Adipocyte (in vitro differentiated cells): ENCODE measurements around the gene MBD5.

Experiments used
- DNase-seq: peaks from one replicate; pipeline ENCODE4 v3.0.0-alpha.2; 2015; ENCODE audit warnings: low read depth
- H3K27me3 ChIP-seq: replicated peaks from 2 replicates; pipeline ENCODE4 v1.7.0; 2013; ENCODE audit warnings: mild to moderate bottlenecking, low read length, moderate library complexity; ENCODE audit not compliant: control insufficient read depth, insufficient read depth
- H3K36me3 ChIP-seq: 2 replicates; pipeline ENCODE4 v1.7.0; 2013; ENCODE audit warnings: low read length, mild to moderate bottlenecking, moderate library complexity; ENCODE audit not compliant: control insufficient read depth, insufficient read depth, severe bottlenecking
- H3K4me1 ChIP-seq: 2 replicates; pipeline ENCODE4 v1.7.0; 2013; ENCODE audit warnings: mild to moderate bottlenecking, low read length, moderate library complexity; ENCODE audit not compliant: control insufficient read depth, insufficient read depth
- H3K4me3 ChIP-seq: 2 replicates; pipeline ENCODE4 v1.7.0; 2013; ENCODE audit warnings: mild to moderate bottlenecking, low read length, moderate library complexity
- H3K9ac ChIP-seq: 2 replicates; pipeline ENCODE4 v1.7.0; 2013; ENCODE audit warnings: mild to moderate bottlenecking, low read length, moderate library complexity
- H3K9me3 ChIP-seq: 2 replicates; pipeline ENCODE4 v1.7.0; 2013; ENCODE audit warnings: mild to moderate bottlenecking, low read length, moderate library complexity; ENCODE audit not compliant: control insufficient read depth

MBD5 gene

DNA sequence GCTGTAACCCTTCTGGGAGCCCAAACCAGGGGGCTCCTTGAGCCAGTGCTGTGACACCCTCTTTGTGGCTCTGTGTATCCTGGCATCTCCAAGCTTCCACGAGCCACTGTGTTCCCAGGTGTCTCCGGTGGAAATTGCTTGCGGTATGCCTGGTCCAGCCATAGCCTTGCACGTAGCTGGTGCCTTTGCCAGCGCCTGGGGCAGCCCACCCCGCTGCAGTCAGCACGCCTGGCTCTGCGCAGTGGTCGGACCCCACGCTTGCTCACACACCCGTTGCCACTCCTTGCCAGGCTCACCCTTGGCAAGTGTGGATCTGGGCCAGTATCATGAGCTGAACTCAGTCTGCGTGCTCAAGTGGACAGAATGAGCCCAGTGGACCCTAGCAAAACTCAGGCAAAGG is 152.3 kb downstream of the MBD5 start:
- Histone ChIP-seq H3K4me3 (no peak overlapping the region), H3K4me1 (no peaks in the 10 kb centered on the region), H3K9me3 (no peaks in the 10 kb centered on the region), H3K27me3 (no peaks in the 10 kb centered on the region), H3K9ac (no peak overlapping the region), H3K36me3 (peaks cover 7% of the 10 kb centered on the region)
- DNase-seq: no peak

DNA sequence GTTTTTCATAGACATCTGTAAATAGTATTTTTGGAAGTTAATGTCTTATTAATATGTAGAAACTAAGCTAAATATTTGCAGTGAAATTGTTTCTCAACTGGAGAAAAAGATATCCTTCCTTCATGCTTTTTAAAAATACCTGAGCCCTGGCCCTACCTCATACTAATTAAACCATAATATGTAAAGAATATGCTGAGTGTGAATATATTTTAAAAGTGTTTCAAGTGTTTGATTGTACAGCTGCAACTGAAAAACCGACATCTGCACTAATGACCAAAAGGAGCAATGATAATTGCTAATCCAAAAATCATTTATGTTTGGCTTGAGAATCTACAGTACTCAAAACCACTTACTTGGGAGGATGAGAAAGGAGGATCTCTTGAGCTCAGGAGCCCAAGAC is 156.7 kb downstream of the MBD5 start:
- no peaks in the 10 kb centered on the region for H3K9me3 ChIP-seq
- H3K36me3 ChIP-seq: peaks cover 10% of the 10 kb centered on the region
- H3K4me1 ChIP-seq: no peaks in the 10 kb centered on the region
- no peaks in the 10 kb centered on the region for H3K27me3 ChIP-seq
- H3K4me3 ChIP-seq: no peak overlapping the region
- H3K9ac ChIP-seq: no peak overlapping the region
- no peak for DNase-seq

DNA sequence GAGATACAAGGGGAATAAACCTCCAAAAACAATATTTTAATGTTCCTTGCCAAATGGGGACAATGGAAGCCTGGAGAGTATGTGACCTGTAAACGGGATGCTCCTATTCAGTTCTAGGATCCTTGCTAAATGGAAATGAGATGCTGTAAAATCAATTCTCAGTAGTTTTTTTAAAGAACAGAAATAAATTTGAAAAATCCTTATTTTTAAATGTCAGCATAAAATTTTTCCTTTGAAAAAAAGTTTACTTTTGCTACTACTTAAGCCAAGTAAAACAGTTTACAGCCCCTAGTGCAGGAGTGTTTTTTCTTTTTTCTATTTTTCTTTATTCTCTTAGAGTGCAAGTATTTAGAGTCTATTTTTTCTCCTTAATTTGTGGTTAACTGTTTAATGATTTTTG is 158.8 kb downstream of the MBD5 start:
- Histone ChIP-seq H3K27me3 (no peaks in the 10 kb centered on the region), H3K9me3 (no peaks in the 10 kb centered on the region), H3K4me3 (no peak overlapping the region), H3K4me1 (no peaks in the 10 kb centered on the region), H3K9ac (no peak overlapping the region), H3K36me3 (peaks cover 19% of the 10 kb centered on the region)
- no peak for DNase-seq

DNA sequence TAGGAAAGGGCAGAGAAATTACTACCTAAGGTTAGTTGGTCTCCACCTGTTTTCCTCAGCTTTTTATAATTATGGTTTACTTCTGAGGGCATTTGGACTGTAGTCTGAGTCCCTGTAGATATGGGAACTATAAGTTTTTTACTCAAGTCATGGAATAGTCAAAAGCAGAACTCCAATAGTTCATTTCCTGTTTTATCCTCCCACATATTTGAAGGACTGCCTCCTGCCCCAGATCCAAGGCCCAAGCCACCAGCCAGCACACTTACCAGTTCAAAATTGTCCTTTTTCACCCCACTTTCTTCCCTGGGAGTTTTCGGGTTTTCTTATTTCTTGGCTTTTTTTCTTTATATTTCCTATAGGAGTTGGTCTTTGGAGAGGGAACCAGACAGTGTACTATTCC is 164.1 kb downstream of the MBD5 start:
- Histone ChIP-seq H3K9me3 (no peaks in the 10 kb centered on the region), H3K27me3 (no peaks in the 10 kb centered on the region), H3K9ac (no peak overlapping the region), H3K4me3 (no peak overlapping the region), H3K36me3 (peaks cover 25% of the 10 kb centered on the region), H3K4me1 (no peaks in the 10 kb centered on the region)
- DNase-seq: no peak

DNA sequence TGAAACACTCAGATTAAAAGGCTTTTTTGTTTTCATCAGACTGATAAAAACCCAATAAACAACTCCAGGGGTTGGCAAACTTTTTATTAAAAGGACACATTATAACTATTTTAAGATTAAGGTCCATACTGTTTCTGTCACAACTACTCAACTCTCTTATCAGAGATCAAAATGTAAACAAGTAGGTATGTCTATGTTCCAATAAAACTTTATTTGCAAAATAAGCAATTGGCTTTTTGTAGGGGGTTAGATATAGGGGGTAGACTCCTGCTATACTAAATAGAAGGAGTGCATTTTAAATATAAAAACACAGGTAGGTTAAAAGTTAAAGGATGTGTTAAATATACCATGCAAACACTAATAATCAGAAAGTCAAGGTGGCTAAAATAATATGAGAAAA is 174.0 kb downstream of the MBD5 start:
- no peaks in the 10 kb centered on the region for H3K27me3 ChIP-seq
- H3K4me3 ChIP-seq: no peak overlapping the region
- no peak overlapping the region for H3K9ac ChIP-seq
- H3K36me3 ChIP-seq: no peaks in the 10 kb centered on the region
- no peak for DNase-seq
- no peaks in the 10 kb centered on the region for H3K9me3 ChIP-seq
- no peaks in the 10 kb centered on the region for H3K4me1 ChIP-seq

DNA sequence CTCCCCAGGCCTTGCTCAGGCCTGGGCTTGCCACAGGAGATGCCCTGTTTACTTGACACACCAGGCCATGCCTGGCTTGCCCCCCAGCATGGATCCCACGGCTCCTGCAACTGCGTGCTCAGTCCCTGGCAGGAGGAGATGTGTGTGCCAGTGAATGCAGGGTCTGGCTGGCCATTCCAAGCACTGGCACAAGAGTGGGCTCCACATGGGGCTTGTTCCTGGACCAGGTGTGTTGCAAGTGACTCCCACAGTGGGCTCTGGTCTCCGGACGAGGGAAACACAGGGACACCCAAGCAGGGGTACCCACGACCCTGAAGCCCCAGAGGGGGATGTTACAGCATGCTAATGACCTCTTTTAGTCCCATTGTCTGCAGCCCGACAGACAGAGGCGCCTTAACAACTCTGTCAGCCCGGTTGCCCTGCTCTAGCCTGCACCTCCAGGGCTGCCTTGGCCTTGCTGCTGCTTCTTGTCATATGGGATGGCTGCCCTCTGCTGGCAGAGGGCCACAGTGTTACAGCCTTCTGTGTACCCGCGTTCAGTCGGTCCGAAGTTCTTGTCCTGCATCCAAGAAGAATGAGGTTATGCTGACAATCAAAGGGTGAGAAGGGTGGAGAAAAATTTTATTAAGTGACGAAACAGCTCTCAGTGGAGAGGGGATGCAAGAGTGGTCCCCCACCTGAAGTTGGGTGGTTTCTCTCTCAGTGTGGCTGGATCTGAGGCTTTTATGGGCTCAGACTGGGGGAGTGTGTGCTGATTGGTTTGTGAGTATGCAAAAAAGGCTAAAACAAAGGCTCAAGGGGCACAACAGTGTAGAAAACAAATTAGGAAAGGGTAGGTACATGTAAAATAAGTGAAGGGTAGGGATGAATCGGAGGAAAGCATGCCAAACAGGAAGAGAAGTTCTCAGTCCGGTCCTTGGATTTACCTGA is 180.4 kb downstream of the MBD5 start:
- H3K4me3 ChIP-seq: no peak overlapping the region

DNA sequence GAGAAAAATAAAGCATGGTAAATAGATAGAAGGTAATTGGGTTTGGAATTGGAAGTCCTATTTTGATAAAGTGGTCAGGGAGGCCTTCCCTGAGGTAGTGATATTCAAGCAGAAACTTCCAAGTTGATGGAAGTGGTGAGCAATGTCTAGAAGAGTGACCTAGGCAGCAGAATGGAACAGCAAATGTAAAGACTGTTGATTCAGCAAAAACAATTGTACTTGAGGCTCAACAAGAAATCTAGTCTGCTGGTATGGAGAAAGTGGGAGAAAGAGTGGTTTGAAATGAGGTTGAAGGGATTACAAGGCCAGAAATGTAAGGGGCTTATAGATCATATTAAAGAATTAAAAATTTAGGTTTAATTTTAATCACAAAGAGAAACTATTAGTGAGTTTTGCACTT is 181.3 kb downstream of the MBD5 start:
- Histone ChIP-seq H3K4me1 (peaks cover 6% of the 10 kb centered on the region), H3K36me3 (no peaks in the 10 kb centered on the region), H3K4me3 (no peak overlapping the region), H3K9ac (no peak overlapping the region), H3K27me3 (no peaks in the 10 kb centered on the region), H3K9me3 (no peaks in the 10 kb centered on the region)
- DNase-seq: no peak

More for the DNA sequence above, 180.4 kb downstream of the MBD5 start:
- Histone ChIP-seq H3K36me3 (no peaks in the 10 kb centered on the region), H3K27me3 (no peaks in the 10 kb centered on the region), H3K4me1 (no peaks in the 10 kb centered on the region), H3K9me3 (no peaks in the 10 kb centered on the region), H3K9ac (no peak overlapping the region)
- peak; percentile 30 for DNase-seq

DNA sequence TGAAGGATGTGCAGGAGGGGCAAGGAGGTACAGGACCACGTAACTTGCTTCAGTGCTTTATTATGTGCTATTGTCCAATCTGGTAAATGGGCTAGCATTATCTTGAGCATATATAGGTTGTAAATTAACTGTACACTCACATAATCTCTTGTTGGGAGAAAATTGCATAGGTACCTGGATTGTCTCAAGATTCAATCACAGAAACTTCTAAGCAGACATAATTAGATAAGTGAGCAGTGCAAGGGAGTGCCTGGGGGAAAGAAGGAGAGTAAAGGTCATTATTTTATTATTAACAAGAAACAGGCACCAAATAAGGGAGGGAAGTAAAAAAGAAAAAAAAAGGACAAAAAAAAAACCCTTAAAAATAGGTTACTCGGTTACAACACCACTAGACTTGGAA is 186.2 kb downstream of the MBD5 start:
- Histone ChIP-seq H3K4me1 (peaks cover 6% of the 10 kb centered on the region), H3K9me3 (peaks cover 3% of the 10 kb centered on the region)
- no peak for DNase-seq

DNA sequence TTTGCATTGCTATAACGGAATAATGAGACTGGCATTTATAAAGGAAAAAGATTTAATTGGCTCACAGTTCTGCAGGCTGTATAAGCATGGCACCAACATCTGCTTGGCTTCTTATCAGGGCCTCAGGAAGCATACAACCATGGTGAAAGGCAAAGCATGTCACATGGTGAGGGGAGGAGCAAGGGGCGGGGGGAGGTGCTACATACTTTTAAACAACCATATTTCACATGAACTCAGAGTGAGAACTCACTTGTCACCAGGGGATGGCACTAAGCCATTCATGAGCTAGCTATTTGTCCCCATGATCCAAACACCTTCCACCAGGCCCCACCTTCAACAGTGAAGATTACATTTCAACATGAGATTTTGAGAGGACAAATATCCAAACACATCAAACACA is 188.7 kb downstream of the MBD5 start:
- DNase-seq: no peak
- Histone ChIP-seq H3K9ac (no peak overlapping the region), H3K27me3 (no peaks in the 10 kb centered on the region), H3K9me3 (peaks cover 3% of the 10 kb centered on the region), H3K4me3 (no peak overlapping the region), H3K36me3 (no peaks in the 10 kb centered on the region), H3K4me1 (peaks cover 10% of the 10 kb centered on the region)

More for the DNA sequence above, 186.2 kb downstream of the MBD5 start:
- Histone ChIP-seq H3K4me3 (no peak overlapping the region), H3K9ac (no peak overlapping the region), H3K36me3 (no peaks in the 10 kb centered on the region), H3K27me3 (no peaks in the 10 kb centered on the region)

DNA sequence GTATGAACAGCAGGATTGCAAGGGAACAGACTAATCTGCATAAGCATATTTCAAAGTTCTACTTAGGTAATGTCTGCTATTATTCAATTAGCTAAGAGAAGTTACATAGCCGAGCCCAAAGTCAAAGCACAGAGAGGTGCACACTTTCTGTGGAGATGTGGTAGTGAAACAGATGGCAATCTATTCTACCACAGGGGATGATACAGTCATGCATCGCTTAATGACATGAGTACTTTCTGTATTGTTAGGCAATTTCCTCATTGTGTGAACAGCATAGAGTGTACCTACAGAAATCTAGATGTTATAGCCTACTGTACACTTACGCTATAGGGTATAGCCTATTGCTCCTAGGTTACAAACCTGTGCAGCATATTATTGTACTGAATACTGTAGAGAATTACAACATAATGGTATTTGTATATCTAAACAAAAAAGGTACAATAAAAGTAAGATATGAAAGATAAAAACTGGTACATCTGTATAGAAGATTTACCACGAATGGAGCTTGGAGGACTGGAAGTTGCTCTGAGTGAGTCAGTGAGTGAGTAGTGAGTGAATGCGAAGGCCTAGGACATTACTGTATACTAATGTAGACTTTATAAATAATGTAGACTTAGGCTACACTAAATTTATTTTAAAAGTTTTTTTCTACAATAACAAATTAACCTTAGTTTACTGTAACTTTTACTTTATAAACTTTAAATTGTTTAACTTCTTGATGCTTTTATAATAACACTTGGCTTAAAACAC is 197.6 kb downstream of the MBD5 start:
- no peak overlapping the region for H3K4me3 ChIP-seq
- peaks cover 16% of the 10 kb centered on the region for H3K9me3 ChIP-seq
- no peak overlapping the region for H3K9ac ChIP-seq
- no peak for DNase-seq
- no peaks in the 10 kb centered on the region for H3K27me3 ChIP-seq
- H3K36me3 ChIP-seq: no peaks in the 10 kb centered on the region
- H3K4me1 ChIP-seq: peaks cover 7% of the 10 kb centered on the region

DNA sequence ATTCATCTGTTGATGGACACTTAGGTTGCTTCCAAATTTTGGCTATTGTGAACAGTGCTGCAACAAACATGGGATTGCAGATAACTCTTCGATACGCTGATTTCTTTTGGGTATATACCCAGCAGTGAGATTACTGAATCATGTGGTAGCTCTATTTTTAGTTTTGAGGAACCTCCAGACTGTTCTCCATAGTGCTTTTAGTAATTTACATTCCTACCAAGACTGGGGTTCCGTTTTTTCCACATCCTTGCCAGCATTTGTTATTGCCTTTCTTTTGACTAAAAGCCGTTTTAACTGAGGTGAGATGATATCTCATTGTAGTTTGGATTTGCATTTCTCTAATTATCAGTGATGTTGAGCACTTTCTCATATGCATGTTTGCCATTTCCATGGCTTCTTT is 200.3 kb downstream of the MBD5 start:
- Histone ChIP-seq H3K36me3 (no peaks in the 10 kb centered on the region), H3K9ac (no peak overlapping the region), H3K4me3 (no peak overlapping the region), H3K27me3 (no peaks in the 10 kb centered on the region), H3K4me1 (no peaks in the 10 kb centered on the region), H3K9me3 (peaks cover 16% of the 10 kb centered on the region)
- DNase-seq: no peak
